H54 (cell line): ENCODE results near the gene GTF3C6.

ENCODE experiments used
- DNase-seq: peaks from one replicate; pipeline ENCODE4 v3.0.0; 2011; ENCODE audit warnings: low spot score, mixed read lengths; ENCODE audit not compliant: insufficient read length
- FAIRE-seq: peaks from 3 replicates; lab custom pipeline; 2011; peaks lifted over from hg19 to GRCh38; lab: Jason Lieb, UNC
- POLR2A ChIP-seq: IDR thresholded peaks from 2 replicates; pipeline ENCODE4 v1.6.1; 2011; ENCODE audit warnings: low read depth, mild to moderate bottlenecking, low read length

Gene GTF3C6, protein sequence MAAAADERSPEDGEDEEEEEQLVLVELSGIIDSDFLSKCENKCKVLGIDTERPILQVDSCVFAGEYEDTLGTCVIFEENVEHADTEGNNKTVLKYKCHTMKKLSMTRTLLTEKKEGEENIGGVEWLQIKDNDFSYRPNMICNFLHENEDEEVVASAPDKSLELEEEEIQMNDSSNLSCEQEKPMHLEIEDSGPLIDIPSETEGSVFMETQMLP

GRCh38 chr6:110958329-110959192 is at the start of gene GTF3C6:
TSS of gene GTF3C6 (plus strand) at chr6:110958706. CDS start at chr6:110958770, 64 bp downstream.
- FAIRE-seq (no peak), DNase-seq (peak; percentile 48)
- peak; percentile 95 for TF ChIP-seq POLR2A

GRCh38 chr6:110930781-110931180 is 27.7 kb upstream of the GTF3C6 start:
- TF ChIP-seq POLR2A, result no peak
- no peak for FAIRE-seq

DNA sequence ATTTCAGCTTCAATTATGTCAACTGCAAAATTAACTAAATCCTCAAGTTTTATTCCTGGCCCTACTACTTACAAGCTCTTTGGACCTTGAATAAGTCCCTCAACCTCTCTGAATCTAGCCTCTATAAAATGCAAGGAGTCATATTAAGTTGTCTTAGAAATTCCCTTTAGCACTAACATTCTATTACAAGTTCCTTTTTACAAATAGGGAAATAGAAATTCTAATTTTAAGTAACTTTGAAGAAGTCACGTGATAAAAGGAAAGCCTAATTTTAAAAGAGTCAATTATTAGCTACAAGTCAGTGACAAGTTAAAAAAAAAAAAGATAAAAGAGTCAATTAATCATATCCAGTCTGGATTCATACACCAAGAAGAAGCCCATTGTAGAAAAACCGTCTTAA is 24.6 kb upstream of the GTF3C6 start:
- no peak for TF ChIP-seq POLR2A
- no peak for DNase-seq
- FAIRE-seq, result no peak

More at GRCh38 chr6:110930781-110931180, 27.7 kb upstream of the GTF3C6 start:
- no peak for DNase-seq

DNA sequence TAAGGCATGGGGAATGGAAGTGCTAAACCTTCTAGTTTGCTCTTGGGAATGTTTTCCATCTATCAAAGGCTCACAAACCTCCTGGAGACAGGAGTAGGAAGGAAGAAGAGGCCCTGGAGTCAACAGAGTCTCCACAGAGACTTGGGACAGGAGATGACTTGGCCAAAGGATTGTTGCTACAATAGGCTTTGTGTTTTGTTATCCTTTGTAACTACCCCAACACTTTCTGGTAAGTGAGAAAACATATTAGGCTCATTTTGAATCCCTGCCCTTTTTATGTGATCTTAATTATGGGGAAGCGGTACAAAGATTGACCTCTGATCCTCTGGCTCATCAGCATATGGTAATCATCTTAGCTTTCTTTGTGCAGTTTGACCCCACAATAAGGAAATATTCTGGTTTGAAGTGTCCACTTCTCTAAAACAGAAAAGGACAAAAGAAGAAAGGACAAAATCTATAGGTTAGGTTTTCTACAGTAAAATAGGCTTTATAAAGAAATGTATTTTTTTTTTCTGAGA is 24.1 kb upstream of the GTF3C6 start:
- FAIRE-seq, result no peak
- DNase-seq, result no peak
- no peak for TF ChIP-seq POLR2A

DNA sequence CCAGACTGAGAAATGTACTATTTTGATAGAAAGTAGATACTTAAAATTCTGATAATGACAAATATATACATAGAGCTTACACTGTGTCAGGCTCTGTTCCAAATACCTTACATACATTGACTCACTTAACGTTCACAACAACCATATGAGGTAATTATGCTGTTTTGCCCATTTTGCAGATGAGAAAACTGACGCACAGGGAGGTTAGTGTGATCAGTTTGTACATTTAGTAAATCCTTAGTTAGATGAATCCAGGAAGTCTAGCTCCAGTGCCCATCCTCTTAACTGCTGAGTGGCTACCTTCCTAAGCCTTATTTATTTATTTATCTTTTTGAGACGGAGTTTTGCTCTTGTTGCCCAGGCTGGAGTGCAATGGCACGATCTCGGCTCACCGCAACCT is 23.3 kb upstream of the GTF3C6 start:
- FAIRE-seq (no peak), DNase-seq (no peak)
- no peak for TF ChIP-seq POLR2A

- no peak for TF ChIP-seq POLR2A
- DNase-seq (no peak), FAIRE-seq (no peak)
Observed at GRCh38 chr6:110938171-110938570, 20.3 kb upstream of the GTF3C6 start.

DNA sequence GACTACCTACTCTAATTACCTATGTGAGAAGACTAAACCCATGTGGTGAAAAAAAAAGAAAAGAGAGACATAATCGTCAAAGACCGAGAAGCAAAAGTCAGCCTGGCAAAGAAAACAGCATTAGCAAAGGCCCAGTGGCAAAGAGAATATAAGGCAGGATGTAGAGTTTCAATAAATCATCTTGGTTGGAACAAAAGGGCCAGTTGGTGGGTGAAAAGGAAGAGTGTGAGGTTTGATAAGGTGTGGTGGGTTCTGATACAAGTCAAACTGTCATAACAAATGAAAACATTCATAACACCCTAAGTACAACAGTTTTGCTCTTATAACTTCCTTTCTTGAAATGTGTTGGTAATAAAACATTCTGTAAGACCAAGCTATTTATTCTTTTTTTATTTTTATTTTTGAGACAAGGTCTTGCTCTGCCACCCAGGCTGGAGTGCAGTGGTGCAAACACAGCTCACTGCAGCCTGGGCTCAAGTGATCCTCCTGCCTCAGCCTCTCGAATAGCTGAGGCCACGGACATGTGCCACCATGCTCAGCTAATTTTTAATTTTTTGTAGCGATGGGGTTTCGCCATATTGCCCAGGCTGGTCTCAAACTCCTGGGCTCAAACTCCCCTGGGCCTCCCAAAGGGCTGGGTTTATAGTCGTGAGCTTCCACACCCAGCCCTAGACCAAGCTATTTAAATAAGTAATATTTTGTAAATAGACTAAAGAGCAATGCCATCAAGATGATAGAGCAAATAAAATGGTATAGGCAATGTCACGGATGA is 18.9 kb upstream of the GTF3C6 start:
- TF ChIP-seq POLR2A, result no peak
- DNase-seq (no peak), FAIRE-seq (no peak)

GRCh38 chr6:110944681-110945151 is 13.8 kb upstream of the GTF3C6 start:
- FAIRE-seq (peak; percentile 50), DNase-seq (peak; percentile 59)
- no peak for TF ChIP-seq POLR2A

- FAIRE-seq, result no peak
- no peak for DNase-seq
- no peak for TF ChIP-seq POLR2A
Observed at GRCh38 chr6:110946498-110946897, 12.0 kb upstream of the GTF3C6 start.

GRCh38 chr6:110949679-110950285 is 8.7 kb upstream of the GTF3C6 start:
- no peak for TF ChIP-seq POLR2A
- FAIRE-seq (no peak), DNase-seq (no peak)

DNA sequence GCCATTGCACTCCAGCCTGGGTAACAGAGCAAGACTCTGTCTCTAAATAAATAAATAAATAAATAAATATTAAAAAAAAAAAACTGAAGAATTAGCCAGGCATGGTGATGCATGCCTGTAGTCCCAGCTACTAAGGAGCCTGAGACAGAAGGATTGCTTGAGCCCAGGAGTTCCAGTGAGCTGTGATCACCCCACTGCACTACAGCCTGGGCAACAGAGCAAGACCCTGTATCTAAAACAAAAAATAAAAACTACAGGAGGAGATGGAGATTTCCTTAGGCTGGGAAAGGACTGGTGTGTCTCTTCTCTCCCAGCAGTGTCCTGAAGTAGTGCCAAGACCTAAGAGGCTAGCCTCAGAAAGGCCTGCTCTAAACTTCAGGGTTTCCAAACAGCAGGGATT is 8.1 kb upstream of the GTF3C6 start:
- DNase-seq (no peak), FAIRE-seq (no peak)
- no peak for TF ChIP-seq POLR2A

DNA sequence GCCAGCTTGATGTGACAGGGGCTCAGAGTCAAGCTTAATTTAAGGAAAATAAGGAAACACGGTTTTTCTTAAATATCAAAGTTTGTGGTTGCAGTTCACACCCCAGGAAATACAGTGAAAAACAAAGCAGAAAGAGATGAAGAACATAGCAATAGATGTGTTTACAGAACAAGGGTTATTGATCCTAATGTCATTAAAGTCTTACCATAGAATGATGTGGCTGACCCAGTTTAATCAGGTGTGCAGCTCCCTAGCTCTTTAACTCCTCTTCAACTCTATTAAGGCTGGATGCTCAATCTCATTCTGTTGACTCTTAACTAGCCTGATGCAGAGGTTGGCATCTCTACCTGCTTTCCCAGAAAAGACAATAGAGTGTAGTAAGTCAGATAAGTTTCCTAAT is 7.5 kb upstream of the GTF3C6 start:
- no peak for TF ChIP-seq POLR2A
- FAIRE-seq (no peak), DNase-seq (no peak)

DNA sequence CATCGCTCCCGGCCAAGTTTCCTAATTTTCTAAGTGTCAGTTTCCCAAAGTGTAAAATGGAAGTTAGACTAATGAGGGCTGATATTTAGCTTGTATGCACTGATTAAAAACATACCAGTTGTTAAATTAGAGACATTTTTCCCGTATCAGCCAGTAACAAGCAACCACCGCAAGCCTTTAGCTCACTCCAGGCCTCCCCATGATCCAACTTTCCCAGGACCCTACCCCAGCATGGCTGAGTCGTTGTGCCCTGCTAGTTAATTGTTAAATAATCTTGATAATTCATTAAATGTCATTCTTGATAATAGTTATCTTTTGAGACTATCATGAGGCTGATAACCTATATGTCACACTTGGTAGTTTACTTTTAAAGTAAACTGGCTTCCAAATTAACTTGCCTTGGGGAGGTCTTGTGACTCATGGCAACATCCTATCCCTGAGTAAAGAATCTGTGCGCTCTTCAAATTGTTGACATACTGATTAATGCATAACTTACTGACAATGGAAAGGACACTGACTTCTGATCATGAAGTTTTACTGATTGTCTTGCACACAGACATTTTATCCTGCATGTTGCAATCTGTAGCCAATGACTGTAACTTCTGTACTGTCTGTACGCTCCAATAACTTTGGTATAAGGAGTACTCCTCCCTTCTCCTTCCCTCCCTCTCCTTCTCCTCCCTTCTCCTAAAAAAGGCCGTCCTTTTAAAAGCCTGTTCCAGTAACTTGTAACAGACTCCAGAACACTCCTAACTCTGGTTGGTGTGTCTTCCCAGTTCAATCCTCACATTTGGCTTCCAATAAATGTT is 6.3 kb upstream of the GTF3C6 start:
- no peak for TF ChIP-seq POLR2A
- DNase-seq, result no peak
- FAIRE-seq, result no peak
